Measurements from ENCODE around the gene PDE2A.

PDE2A gene

GRCh38 chr11:72704028-72704782 lies 30.0 kb upstream of the PDE2A start:
- no peak for DNase-seq

GRCh38 chr11:72703267-72704008 lies 29.2 kb upstream of the PDE2A start:
- DNase-seq = no peak

DNA sequence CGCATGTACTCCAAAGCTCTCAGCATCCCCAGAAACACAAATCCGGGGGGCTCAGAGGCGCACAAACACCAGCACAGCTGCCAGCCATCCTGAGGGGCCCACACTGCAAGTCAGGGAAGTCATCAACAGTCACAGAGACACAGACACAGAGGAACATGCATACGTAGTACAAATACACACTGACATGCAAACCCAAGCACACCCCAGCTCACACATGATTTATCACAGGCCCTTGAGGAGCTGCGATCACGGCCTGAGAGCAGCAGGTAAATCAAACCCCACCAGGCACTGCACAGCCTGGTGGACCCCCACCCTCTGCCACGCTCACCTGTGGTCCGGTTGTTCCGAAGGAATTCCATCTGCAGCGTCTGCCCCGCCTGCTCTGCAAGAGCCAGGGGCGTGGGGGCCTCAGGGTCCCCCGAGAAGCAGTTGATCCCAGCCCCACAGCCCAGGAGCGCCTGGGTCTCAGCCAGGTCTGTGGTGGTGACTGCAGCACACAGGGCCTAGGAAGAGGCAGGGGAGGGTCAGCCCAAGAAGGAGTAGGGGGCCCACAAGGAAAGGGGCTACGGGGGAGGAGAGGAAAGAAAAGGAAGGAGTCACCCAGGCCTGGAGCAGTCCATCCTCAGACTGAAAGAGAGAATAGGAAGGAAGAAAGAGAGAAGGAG lies 28.5 kb upstream of the PDE2A start:
- DNase-seq = no peak

DNA sequence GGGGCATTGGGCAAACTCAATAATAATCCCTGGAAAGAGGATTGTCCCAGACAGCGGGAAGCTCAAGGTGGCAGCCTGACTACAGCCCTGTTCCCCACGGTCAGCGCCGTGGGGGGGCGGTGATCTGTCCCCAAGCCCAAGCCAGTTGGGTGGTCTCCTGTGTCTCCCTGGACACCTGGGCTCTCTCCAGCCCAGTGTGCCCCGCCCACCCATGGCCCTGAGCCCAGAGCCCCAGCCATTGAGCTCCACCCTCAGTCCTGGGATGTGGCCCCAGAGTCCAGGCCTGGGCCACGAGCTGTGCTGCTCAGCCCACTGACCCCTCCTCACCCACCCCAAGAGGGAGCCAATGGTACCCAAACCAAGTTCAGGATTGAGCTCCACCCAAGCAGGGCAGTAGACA lies 27.9 kb upstream of the PDE2A start:
- no peak for DNase-seq

DNA sequence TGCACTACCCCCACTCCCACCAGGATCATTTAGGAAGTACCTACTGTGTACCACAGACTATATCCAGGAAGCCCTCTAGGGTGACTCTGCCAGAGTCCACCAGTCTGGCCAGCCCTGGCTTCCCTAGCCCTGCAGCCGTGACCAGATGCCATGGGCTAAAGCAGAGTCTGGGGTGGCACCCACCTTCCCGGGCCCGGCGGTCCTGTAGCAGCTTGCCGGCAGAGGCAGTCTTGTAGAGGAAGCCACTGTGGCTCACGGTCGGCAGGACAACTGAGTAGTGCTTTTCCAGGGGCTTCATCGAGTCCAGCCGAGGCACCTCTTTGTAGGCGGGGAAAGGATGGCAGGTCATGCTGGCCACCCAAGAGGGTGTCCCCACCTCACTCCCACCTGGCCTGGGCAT lies 27.2 kb upstream of the PDE2A start:
- no peak for DNase-seq

DNA sequence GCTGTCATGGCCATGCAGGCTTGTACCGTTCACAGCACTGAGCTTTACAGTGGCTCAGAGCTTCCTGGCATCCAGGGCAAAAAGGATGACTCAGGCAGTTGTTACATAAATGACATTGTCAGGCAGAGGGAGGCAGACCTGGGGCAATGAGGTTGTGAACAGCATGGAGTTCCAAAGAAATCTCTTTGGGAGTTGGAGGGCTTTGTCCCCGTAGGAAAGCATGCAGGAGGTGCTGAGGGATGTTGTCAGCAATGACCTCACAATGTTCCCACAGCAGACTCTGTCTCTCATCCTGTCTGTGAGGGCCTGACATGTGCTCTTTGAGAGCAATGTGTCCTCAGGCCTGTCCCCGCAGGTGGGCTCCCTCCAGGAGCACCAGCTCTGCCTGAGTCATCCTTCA lies 25.9 kb upstream of the PDE2A start:
- DNase-seq = no peak

- DNase-seq = no peak
These were observed 23.6 kb upstream of the PDE2A start for GRCh38 chr11:72697814-72698213.

DNA sequence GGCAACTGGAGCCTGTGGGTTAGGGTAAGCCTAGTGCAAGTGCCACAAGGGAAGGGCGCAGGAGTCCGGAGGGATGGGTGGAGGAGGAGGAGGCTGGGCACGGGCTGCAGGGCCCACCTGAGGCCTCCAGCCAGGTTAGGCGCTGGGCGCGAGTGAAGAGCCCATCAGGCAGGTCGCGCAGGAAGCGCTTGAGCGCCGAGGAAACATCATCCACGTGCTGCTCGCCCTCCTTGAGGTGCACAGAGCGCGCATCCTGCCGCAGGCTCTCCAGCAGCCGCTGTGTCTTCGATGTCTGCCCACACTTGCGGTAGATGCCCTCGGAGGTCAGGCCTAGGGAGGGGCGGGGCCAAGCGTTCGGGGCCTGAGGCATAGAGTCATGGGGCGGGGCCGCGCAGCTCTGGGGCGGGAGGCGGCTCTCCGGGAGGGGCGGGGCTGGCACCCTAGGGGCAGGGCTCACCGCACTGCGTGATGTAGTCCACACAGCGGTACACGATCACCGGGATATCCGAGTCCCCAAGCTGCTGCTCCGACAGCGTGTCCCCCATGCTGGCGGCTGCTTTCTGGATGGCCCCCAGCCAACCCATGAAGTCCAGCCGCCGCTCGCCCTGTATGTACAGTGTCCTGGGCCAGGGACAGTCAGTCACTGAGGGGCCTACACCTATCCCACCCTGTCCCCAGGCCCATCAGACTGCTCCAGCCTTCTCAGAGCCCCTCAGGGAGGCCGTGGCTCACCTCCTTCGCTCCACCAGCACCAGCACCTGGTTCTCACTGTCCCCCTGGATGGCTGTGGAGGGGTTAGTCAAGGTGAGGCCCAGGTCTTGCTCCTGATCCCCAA lies 22.9 kb upstream of the PDE2A start:
- DNase-seq = no peak

- no peak for DNase-seq
These were observed 21.1 kb upstream of the PDE2A start for GRCh38 chr11:72695354-72695753.

GRCh38 chr11:72693271-72693968 lies 19.2 kb upstream of the PDE2A start:
- no peak for DNase-seq

DNA sequence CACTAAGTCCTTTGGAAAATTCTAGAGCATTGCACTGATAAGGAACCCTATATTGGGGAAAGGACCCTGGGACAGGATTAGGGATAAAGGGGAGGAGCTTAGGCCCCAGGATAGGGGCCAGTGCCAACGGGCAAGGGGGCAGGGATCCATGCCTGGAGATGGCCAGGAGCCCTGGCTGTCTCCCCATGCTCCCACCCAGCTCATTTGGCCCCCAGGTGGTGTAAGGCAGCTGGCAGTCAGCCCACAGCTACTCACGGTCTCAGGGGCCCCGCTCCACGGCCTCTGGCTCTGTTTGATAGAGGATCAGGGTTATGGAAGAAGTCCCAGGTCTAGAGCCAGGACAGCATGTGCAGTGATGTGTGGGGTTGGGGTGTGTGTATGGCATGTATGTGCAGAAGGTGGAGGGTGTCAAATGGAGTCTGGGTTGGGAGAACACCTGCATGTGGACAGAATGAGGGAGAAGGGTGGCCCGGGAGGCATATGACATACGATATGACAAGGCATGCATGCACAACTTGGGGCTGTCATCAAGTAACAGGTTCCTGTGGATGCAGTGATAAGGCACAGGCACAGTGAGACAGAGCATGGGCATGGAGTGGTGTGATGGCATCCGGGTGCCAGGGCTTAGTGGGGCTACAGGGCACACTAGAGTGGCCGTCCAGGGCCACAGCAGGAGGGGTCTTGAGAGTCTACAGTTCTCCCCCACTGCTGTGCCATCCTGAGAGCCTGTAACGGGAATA lies 18.4 kb upstream of the PDE2A start:
- no peak for DNase-seq

DNA sequence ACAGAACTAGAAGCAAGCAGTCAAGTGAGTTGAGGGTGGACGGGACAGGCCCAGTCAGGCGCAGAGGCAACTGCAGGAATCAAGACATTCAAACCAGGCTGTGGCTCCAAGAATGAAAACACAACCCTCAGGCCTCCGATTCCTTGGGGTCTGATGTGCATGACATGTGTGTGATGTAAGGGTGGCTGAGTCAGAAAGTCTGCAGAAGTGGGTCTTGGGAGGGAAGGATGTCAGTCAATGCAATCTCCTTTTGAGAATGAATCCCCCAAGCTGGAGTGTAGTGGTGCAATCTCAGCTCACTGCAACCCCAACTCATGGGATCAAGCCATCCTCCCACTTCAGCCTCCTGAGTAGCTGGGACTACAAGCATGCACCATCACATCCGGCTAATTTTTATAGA lies 15.9 kb upstream of the PDE2A start:
- DNase-seq = no peak

DNA sequence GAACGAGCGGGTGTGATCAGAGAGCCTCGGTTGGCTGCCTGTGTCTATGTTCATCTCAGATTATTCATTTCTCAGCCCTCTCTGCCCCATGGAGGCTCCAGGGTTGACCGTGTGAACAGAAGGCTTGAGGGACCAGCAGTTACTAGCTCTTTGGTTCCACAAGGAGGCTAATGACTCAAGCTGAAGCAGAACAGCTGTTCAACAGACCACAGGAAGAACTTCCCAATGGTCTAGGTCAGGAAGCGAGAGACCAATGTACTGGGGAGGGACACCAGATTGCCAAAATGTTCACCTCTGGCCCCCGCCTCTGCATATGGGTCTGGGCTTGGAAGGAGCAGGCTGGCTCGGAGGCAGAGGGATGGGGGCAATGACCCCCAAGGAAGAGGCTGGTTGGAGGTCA lies 14.7 kb upstream of the PDE2A start:
- DNase-seq = no peak

DNA sequence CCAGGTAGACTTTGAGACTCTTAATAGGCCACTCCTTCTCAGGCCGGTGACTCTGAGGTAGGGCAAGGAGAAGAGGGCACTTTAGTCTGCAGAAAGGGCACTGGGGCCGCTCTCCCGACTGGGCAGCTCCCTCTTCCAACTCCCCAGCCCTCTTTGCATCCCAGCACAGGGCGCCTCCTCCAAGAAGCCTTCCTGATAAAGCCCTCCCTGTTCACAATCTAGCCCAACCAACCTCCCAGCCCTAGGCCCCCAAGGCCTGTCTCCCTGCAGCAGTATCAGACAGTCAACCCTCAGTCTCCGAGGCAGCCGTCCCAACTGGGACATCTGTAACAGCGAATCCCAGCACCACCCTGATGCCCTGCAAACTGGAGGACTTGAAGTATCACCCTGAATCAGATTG lies 14.3 kb upstream of the PDE2A start:
- DNase-seq = no peak

DNA sequence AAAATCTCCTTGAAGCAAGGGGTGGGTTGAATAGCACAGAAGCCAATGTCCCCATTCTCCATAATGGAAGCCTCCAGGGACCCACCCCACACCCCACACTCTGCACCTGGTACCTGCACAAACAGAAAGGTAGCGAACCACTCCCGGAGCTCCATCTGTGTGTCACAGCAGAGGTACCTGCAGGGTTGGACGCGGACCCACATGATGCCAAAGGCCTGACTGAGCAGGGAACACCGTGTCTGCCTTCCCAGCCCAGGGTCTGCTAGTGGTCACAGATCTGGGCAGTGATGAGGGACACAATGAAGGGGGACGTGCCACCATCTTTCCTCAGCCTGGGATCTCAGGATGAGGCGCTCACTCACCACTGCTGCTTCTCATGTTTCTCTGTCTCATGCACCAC lies 13.1 kb upstream of the PDE2A start:
- no peak for DNase-seq

GRCh38 chr11:72686639-72687220 lies 12.5 kb upstream of the PDE2A start:
- DNase-seq = no peak

DNA sequence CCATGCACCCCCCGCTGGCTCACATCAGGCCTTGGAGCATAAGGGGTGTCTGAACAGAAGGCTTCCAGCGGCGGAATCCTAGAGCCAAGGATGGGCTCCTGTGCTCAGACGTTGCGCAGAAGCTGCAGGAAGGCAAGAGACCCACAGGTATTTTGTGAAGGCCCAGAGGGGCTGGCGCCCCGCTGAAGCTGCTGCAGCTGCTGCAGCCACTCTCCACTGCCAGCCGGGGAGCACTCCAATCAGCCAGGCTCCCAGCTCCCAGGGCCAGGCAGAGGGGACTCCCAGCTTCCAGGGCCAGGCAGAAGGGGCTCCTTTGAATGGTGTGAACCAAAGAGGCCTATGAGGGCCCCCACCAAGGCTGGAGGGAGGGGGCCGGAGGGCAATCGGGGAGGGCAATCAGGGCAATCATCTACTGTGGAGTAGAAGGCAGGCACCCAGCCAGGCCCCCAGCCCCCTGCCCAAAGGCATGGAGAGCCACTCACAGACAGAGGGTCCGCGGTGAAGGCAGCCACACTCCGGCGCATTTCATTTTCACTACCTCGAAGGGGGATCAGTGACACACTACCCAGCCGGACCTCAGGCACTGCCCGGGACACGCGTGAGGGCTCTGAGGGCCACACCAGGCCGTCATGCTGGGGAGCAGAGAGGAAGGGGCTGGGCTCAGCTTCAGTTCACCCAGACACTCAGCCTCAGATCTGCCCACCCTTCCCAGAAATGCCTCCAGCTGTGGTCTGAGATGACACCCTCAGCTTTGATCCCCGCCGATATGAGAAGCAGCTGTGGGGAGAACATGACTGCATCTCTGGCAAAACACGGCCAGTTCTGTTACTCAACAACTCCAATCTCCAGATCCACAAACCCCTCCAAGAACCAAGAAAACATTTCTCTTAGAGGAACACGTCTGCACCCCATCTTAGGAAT lies 11.6 kb upstream of the PDE2A start:
- DNase-seq = no peak

DNA sequence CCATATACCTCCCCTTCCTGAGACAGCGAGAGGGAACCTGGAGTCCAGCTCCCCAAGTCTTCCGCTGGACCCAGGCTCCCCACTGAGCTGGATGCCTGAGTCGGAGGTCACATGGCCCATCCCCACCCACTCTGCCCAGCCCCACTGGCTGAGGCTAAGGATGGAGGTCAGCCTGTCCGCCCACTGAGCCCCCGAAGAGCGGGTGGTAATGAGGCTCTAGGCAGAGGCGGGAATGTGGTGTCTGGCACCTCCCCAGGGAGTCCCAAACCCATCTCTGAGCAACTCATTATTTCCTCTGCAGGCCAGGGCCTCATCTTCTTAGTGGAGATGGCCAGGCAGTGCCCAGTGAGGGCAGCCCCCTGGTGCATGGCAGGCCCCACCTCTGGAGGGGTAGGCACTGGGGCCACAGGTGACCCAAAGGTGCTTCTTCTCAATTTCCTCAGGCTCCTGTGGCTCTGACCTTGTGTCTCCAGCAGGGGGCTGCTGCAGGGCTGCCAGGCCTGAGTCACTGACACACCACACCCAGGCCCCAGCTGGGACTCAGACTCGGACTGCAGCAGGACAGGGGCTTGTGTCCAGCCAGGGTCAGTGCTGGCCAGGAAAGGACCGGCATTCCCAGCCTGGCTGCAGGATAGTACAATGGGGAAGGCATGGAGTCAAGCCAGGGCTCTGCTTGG lies 10.2 kb upstream of the PDE2A start:
- DNase-seq = no peak

GRCh38 chr11:72683782-72684200 lies 9.6 kb upstream of the PDE2A start:
- DNase-seq = no peak

DNA sequence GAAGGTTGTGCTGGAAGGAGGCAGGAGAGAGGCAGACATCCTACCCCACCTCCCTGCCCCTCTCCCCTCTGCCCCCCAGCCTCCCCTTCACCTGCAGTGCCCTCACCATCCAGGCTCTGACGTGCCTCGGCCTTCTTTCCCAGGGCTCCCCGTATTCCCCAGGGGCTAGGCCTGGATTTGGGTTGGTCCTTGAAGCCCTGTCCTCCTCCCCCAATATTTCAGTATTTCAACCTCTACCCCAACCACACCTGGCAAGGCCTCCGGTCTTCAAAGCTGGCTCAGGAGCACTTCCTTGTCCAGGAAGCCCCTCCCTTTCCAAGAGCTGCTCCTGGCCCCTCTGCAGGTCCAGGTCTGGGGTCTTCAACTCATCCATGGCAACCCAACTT lies 8.6 kb upstream of the PDE2A start:
- no peak for DNase-seq

Measured in NCI-H2081 treated with DMSO at 0.1 percent for 48 hours (cell line).